GM21529 (cell line): Measurements from ENCODE around the gene UBE2E1.

Experiments
- ATAC-seq: cut with Tn5 transposase; IDR thresholded peaks from one replicate; pipeline ENCODE4 v1.9.1; 2021; ENCODE audit not compliant: unreplicated experiment

The UBE2E1 gene

DNA sequence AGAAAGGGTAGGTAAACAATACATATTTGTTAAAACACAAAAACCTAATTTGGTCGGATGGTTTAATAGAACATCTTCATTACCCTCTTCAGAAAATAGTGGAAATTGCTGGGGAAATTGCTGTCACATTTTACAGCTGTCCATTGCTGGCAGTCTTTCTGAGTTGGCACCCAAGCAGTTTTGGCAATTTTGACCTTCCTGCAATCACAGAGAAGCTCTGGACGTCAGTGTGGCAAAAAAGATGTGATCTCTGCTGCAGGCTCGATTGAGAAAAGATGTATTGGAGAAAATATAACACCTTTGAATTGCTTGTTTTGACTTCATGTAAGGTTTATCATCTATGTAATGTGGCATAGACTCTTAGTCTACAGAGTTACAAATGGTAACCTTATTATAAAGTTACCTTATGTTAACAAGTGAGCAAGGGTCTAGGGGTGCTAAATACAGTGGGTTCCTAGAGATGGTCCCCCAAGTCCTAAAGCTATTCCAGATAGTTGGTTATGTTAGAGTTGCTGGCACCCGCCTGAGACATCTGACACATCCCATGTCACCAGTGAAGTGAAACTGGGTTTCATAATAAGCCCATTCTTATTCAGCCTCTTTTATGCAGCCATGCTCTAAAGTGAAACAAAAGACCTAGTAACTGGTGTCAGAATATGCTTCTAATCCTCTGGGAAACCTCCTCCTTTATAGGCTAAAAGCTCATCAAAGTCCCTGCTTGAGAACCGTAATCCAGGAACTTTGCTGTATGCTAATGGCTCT is 14.0 kb downstream of the UBE2E1 start:
- ATAC-seq = peak; percentile 54

- ATAC-seq = no peak
These were observed 15.1 kb downstream of the UBE2E1 start for GRCh38 chr3:23820888-23821287.

GRCh38 chr3:23821858-23822257 is 16.1 kb downstream of the UBE2E1 start:
- no peak for ATAC-seq

GRCh38 chr3:23822559-23822958 is 16.8 kb downstream of the UBE2E1 start:
- ATAC-seq = no peak

GRCh38 chr3:23823620-23824019 is 17.9 kb downstream of the UBE2E1 start:
- no peak for ATAC-seq

DNA sequence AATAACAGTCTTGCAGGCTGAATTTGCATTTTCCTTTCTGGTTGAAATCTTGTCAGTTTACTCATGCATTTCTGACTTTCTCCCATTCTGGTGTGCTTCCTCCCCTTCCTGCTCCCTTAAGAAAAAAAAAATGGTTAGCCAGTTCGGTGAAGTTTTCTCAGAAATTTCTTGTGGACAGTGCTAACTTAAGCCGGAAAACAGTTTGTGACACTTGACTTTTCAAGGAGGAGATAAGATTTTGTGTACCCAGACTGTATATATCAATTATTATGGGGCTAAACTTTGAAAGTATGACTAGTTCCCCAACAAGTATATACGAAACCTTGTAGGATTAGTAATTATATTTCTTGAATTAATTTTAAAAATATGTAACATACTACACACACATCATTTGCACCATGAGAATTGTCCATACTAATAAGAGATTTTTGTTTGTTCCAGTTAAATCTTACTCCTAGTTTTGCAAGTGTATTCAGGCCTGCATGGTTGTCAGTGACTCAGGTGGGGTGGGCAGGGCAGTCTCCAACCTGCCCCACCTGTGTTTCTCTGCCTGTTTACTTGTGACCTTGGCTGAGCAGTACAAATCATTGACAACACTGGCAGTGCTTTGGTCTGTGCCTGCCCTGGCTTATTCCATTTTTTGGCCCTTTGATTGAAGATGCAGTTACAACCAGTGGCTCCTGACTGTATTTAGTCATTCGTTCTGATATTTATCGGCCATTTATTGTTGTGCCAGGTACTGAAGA is 19.1 kb downstream of the UBE2E1 start:
- ATAC-seq = peak; percentile 30

DNA sequence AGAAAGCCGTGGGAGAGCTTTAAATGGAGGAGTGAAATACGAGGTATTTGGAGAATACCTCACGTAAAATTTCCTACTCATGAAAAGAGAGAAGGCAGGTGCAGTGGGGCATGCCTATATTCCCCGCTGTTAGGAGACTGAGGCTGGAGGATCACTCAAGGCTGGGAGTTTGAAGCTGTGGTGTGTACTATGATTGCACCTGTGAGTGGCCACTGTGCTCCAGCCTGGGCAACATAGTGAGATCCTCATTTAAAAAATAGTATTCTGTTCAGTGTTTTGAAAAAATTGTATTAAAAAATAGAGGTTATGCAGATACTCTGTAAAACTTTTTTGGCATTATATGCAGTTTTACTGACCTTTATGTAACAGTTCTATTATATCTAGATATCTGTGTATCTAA is 20.0 kb downstream of the UBE2E1 start:
- no peak for ATAC-seq

DNA sequence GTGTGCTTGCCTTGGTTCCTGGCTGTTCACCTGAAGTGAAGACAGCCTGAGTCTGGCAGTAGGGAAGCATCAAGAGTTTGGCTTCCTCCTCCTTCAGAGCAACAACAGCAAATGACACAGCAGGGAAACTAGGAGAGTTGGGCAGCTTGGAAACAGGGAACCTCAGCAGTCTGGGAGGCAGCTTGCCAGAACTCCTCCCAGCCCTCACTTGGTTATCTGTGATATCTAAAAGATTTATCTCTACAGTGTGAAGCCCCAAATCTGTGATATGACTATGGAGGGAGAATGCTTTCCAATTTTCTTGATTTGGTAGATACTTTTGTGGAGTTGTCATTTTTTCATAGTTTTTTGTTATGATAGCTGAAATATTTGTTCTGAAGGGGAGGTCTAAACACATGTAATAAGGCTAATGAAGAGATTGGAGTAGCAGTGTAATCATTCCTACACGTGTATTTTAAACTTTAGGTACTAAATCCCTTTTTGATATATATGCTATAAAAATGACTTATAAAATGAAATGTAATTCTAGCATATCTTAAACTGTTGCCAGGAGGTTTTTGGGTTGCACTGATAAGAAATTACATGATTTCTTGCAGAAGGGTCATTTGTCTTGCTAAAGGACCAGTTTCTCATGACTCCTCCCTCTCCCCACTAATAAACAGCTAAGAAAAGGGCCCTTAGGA is 20.8 kb downstream of the UBE2E1 start:
- ATAC-seq = no peak

DNA sequence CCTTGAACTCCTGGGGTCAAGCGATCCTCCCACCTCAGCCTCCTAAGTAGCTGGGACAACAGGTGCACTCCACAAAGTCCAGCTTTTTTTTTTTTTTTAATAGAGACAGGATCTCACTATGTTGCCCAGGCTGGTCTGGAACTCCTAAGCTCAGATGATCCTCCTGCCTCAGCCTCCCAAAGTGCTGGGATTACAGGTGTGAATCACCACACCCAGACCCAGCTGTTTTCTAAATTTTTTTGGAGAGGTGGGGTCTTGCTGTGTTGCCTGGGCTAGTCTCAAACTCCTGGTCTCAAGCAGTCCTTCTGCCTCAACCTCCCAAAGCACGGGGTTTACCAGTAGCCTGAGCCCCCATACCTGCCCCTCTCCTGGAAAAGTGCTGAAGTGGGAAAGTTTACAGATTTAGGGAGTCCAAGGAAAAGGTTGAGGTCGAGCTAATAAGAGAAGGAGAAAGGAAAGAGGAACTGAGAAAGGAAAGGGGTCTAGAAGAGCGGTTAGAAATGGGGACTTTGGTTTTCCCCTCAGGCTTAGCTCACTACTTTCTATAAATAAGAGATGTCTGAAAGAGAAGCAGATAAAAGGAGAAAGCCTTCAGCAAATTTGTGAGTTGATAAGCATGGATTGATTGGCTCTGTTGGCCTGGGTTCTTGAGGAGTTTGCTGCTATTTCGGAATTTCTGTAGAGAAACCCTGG is 23.6 kb downstream of the UBE2E1 start:
- ATAC-seq = peak; percentile 67

GRCh38 chr3:23830869-23831484 is 25.2 kb downstream of the UBE2E1 start:
- peak; percentile 80 for ATAC-seq

DNA sequence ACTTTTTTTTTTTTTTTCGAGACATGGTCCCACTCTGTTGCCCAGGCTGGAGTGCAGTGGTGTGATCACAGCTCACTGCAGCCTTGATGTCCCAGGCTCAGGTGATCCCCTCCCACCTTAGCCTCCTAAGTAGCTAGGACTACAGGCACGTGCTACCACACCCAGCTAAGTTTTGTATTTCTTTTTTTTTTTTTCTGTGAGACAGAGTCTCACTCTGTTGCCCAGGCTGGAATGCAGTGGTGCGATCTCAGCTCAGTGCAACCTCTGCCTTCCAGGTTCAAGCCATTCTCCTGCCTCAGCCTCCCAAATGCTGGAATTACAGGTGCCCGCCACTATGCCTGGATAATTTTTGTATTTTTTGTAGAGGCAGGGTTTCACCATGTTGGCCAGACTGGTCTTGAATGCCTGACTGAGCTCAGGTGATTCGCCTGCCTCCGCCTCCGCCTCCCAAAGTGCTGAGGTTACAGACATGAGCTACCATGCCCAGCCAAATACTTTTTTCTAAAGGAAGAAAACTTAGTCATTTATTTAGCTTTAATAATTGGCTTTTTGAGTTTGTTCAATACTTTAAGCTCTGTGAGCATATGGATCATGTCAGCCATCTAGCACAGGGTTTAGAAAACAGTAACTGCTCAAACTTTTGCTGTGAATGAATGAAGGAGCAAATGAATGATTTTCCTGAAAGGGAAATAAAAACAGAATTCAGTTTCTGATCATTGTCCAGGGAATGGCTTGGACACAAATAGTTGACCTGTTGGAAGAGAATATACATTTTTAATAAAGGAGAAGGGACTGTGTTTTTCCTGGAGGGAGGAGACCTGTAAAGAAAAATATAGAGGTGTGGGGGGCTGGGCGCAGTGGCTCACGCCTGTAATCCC is 26.0 kb downstream of the UBE2E1 start:
- ATAC-seq = no peak

DNA sequence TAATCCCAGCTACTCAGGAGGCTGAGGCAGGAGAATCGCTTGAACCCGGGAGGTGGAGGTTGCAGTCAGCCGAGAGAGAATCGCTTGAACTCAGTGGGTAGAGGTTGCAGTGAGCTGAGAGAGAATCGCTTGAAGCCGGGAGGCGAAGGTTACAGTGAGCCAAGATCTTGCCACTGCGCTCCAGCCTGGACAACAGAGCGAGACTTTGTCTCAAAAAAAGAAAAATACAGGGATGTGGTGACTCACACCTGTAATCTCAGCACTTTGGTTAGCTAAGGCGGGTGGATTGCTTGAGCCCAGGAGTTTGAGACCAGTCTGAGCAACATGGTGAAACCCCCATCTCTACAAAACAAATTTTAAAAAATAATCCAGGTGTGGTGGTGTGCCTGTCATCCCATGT is 26.8 kb downstream of the UBE2E1 start:
- ATAC-seq = no peak

GRCh38 chr3:23834082-23834870 is 28.5 kb downstream of the UBE2E1 start:
- no peak for ATAC-seq

DNA sequence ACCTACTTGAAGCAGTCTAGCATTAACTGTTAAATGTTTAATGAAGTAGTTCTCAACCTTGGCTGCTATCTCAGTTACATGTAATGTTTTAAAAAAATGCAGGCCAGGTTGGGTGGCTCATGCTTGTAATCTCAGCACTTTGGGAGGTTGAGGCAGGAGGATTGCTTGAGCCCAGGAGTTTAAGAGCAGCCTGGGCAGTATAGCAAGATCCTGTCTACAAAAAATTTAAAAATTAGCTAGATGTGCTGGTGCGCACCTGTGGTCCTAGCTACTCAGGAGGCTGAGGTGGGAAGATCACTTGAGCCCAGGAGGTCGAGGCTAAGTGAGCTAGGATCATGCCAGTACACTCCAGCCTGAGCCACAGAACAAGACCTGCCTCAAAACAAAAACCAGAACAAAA is 29.3 kb downstream of the UBE2E1 start:
- ATAC-seq = no peak

DNA sequence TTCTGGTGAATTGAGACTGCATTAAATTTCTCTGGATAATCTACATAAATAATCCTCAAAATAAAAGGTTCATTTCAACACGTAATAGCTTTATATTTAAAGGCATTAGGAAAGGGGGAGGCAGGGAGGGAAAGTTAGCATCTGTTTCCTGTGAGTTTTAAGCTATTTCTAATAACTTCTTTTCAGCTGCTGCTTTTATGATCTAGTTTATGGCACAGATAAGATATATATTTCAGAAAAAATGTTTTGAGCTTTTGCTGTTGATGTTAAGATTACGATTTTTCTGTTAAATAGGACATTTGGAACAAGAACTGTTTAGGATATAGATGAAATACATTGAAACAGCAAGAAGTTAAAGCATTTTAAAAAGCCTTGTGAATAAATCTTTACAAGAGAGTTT is 30.0 kb downstream of the UBE2E1 start:
- no peak for ATAC-seq

GRCh38 chr3:23836536-23837230 is 30.9 kb downstream of the UBE2E1 start:
- peak; percentile 47 for ATAC-seq

DNA sequence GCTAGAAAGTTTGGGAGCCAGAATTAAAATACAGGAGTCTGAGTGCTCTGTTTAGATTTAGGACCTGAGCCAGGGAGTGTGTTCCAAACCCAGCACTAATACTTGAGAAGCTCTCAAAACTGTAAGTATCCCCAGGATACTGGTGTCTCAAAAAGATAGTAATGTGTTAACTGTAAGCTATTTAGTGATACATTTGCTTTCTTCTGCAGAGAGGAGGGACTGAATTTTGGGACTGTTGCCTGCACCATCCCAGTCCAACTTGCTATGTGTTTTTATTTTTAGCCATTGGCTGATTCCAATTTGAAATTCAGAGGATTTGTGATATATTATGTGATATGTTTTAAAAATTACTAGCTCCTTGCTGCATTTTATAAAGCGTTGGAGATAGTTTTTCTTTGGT is 31.5 kb downstream of the UBE2E1 start:
- ATAC-seq = no peak

GRCh38 chr3:23837691-23838090 is 31.9 kb downstream of the UBE2E1 start:
- no peak for ATAC-seq

DNA sequence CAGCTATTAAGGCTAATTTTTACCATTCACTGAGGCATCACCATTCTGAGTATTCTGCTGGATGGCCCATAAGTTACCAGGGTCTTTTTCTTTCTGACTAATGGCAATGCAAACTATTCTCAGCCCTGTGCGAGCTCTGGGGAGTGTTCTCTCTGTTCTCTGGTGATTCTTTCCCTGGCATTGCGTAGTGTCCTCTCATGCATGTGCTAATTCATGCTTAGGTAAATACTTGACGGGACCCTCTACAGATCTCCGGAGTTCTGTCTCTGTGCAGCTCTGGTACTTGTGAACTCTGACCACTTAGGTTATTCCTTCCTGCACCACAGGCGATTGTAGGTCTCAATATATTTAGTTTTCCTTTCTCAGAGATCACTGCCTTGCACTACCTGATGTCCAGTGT is 34.8 kb downstream of the UBE2E1 start:
- ATAC-seq = no peak
